Calu3 (cell line): ENCODE results near the gene NOXO1. TPM values are rescaled to one million over a fixed set of nuclear protein-coding genes. Genes with fewer than 3 reads are reported as not detected.
"Not testable (repeated sequence)": the region's sequence is repeated elsewhere in the genome, so short reads cannot be mapped to it uniquely, and the experiment has no call there.

Experiments
- BruUV-seq: library from RNA; stranded (reverse); fragments of 400-500 nt; replicated peaks from 2 replicates; lab custom pipeline; 2021; lab: Mats Ljungman, UMichigan
- CTCF ChIA-PET: fragments of 300-600 bp; sonication (Branson Sonifier 250); formaldehyde crosslinking; loops from one replicate; lab custom pipeline; 2022; ENCODE audit warnings: antibody characterized with exemption; lab: Charles Lee
- DNase-seq: peaks from one replicate; pipeline ENCODE4 v3.0.0; 2022
- H3K27ac Mint-ChIP-seq: one replicate; pipeline ENCODE4 v1.8.0; 2022; ENCODE audit warnings: mixed read lengths; ENCODE audit not compliant: unreplicated experiment
- H3K27me3 Mint-ChIP-seq: one replicate; pipeline ENCODE4 v1.8.0; 2022; ENCODE audit warnings: mixed read lengths; ENCODE audit not compliant: unreplicated experiment
- H3K36me3 Mint-ChIP-seq: one replicate; pipeline ENCODE4 v1.8.0; 2022; ENCODE audit warnings: mild to moderate bottlenecking, moderate library complexity, mixed read lengths; ENCODE audit not compliant: insufficient read depth, unreplicated experiment
- H3K4me1 Mint-ChIP-seq: one replicate; pipeline ENCODE4 v1.8.0; 2022; ENCODE audit warnings: mild to moderate bottlenecking, low read depth, mixed read lengths; ENCODE audit not compliant: unreplicated experiment
- H3K4me3 Mint-ChIP-seq: one replicate; pipeline ENCODE4 v1.8.0; 2022; ENCODE audit warnings: mild to moderate bottlenecking, low read depth, moderate library complexity, mixed read lengths; ENCODE audit not compliant: unreplicated experiment
- H3K9me3 Mint-ChIP-seq: one replicate; pipeline ENCODE4 v1.8.0; 2022; ENCODE audit warnings: low read depth, mixed read lengths; ENCODE audit not compliant: unreplicated experiment
- CTCF ChIP-seq: fragments of 200-600 bp; IDR thresholded peaks from one replicate; pipeline ENCODE4 v1.8.0; 2022; ENCODE audit warnings: antibody characterized with exemption; ENCODE audit not compliant: unreplicated experiment
- intact Hi-C: fragments of 100-400 bp; cut with micrococcal nuclease; formaldehyde crosslinking; loops from one replicate; pipeline ENCODE4 v1.10.0; 2022; ENCODE audit not compliant: unreplicated experiment
- total RNA-seq: library from RNA; stranded (reverse); gene quantifications from 2 replicates; pipeline ENCODE4 v1.2.3, GENCODE V29; 2022

Gene NOXO1
- total RNA-seq, 1 experiment from 2014 or later = 11.8 TPM

GRCh38 chr16:1940273-1941161 lies 40.8 kb downstream of the NOXO1 start:
- Mint-ChIP-seq H3K36me3 (peaks cover 35% of the 10 kb centered on the region), H3K4me1 (peaks cover 8% of the 10 kb centered on the region), H3K27me3 (no peaks in the 10 kb centered on the region), H3K4me3 (no peak overlapping the region), H3K27ac (no peak overlapping the region), H3K9me3 (no peaks in the 10 kb centered on the region)
- no TSS peak for BruUV-seq
- no peak for DNase-seq
- CTCF ChIA-PET = interaction anchor here (0.6 to 0.7 kb wide), 3 partner anchors 66 to 113 kb away, joined by 3 to 5 read pairs (median 4); partner anchors contain the start of gene FAHD1
- intact Hi-C loops = no loop called here
- no peak for TF ChIP-seq CTCF

DNA sequence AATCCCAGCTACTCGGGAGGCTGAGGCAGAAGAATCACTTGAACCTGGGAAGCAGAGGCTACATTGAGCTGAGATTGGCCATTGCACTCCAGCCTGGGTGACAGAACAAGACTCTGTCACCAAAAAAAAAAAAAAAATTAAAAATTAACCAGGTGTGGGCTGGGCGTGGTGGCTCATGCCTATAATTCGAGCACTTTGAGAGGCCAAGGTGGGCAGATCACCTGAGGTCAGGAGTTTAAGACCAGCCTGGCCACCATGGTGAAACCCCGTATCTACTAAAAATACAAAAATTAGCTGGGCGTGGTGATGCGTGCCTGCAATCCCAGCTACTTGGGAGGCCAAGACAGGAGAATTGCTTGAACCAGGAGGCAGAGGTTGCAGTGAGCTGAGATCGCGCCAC lies 41.4 kb downstream of the NOXO1 start:
- H3K27ac Mint-ChIP-seq, H3K4me1 Mint-ChIP-seq, H3K4me3 Mint-ChIP-seq, BruUV-seq, H3K9me3 Mint-ChIP-seq, intact Hi-C loops, DNase-seq, H3K27me3 Mint-ChIP-seq: not testable (repeated sequence)
- CTCF ChIA-PET = interaction anchor here (0.6 to 0.7 kb wide), 3 partner anchors 66 to 113 kb away, joined by 3 to 5 read pairs (median 4); partner anchors contain the start of gene FAHD1
- H3K36me3 Mint-ChIP-seq = peaks cover 35% of the 10 kb centered on the region

DNA sequence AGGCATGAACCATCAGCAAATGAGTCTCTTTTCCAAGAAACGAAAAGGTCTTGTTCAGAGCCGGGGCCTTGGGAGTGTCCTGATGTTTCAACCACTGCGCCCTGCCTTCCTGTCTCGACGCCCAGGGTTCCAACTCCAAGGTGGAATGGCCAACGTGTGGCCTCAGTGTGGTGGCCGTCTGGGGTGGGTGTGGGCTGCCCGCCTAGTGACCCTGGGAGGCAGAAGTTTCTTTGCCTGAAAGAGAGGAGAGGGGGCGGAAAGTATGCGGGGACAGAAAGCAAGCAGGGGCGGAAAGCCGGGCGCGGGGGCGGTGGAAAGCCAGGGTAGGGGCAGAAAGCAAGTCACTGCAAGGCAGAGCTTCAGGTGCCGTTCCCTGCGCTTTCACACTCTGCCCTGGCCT lies 42.4 kb downstream of the NOXO1 start:
- Mint-ChIP-seq H3K4me3 (no peak overlapping the region), H3K9me3 (no peaks in the 10 kb centered on the region), H3K27ac (no peak overlapping the region), H3K36me3 (peaks cover 28% of the 10 kb centered on the region), H3K4me1 (peaks cover 8% of the 10 kb centered on the region), H3K27me3 (no peaks in the 10 kb centered on the region)
- no peak for DNase-seq
- TF ChIP-seq CTCF = no peak
- CTCF ChIA-PET = no interaction called here
- BruUV-seq = no TSS peak
- intact Hi-C loops = no loop called here

DNA sequence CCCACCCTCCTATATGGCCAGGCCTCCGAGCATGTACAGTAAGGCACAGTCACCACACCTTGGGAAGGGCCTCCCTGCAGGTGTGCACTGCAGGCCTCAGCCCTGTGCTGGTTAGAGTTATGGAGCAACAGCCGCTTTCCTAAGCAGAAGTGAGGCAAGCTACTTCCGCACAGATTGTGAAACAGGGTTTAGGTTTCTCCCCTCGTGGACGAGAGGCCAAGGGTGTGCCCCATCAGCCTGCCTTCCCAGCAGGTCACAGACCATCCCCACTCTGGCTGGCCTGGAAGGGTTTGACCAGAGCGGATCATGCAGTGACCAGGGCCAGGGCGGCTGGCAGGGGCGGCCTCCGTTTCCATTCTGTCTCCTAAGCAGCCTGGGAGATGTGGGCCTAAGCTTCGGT lies 43.0 kb downstream of the NOXO1 start:
- Mint-ChIP-seq H3K27me3 (no peaks in the 10 kb centered on the region), H3K27ac (no peak overlapping the region), H3K36me3 (peaks cover 23% of the 10 kb centered on the region), H3K9me3 (no peaks in the 10 kb centered on the region), H3K4me1 (peaks cover 8% of the 10 kb centered on the region), H3K4me3 (no peak overlapping the region)
- no peak for TF ChIP-seq CTCF
- BruUV-seq = no TSS peak
- intact Hi-C loops = no loop called here
- DNase-seq = no peak
- CTCF ChIA-PET = no interaction called here

- BruUV-seq = no TSS peak
- intact Hi-C loops = no loop called here
- peaks cover 8% of the 10 kb centered on the region for H3K4me1 Mint-ChIP-seq
- no peak overlapping the region for H3K4me3 Mint-ChIP-seq
- TF ChIP-seq CTCF = no peak
- H3K36me3 Mint-ChIP-seq = peaks cover 10% of the 10 kb centered on the region
- CTCF ChIA-PET = no interaction called here
- H3K27ac Mint-ChIP-seq = peak overlapping the region; percentile 27
- no peaks in the 10 kb centered on the region for H3K9me3 Mint-ChIP-seq
- no peak for DNase-seq
- H3K27me3 Mint-ChIP-seq = no peaks in the 10 kb centered on the region
Observed at GRCh38 chr16:1936945-1937479, 44.3 kb downstream of the NOXO1 start.
